ENCODE results near the gene SURF2. TPM values are rescaled to one million over a fixed set of nuclear protein-coding genes. Genes with fewer than 3 reads are reported as not detected.

Gene SURF2
- total RNA-seq, 3 donors from 2014 or later: 16.7 to 25.9 (median 25.2) TPM

DNA sequence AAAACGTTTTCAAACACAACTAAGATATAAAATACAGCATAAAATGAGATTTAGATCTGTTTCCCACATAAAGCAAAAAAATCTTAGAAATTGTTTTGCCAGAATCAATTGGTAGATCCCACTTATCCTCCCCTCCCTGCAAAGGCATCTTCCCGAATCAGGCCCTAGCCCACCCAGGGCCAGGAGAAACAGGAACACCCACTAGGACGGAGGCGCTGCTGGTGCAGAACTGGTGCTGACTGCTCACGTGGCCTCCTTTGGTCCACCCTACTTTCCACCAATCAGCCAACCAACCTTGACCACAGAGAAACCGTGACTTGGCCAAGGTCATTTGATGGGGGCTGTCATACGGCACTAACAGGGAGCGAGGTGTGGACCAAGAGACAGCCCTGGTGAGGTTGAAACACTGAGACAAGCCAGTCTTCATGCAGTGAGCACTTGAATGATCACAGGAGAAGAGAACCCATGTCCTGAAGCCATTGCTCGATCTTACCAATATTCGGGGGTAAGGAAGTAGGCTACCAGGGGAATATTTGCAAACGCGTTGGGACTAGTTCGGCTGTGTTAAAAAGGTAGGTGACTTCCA lies 5.2 kb downstream of the SURF2 start:
- H3K9me3 ChIP-seq: no peaks in the 10 kb centered on the region
- no peak for DNase-seq (ENCODE audit: low spot score in 2 of 2)
- no peak for TF ChIP-seq POLR2A (IDR thresholded peaks at IDR 0.05)
- TF ChIP-seq POLR2AphosphoS5 (IDR thresholded peaks at IDR 0.05): no peak
- no peak for TF ChIP-seq CTCF (IDR thresholded peaks at IDR 0.05)
- H3K4me1 ChIP-seq: peaks cover 0 to 13% of the 10 kb centered on the region in 2 donors
- no peaks in the 10 kb centered on the region for H3K27me3 ChIP-seq
- peaks cover 5% of the 10 kb centered on the region for H3K36me3 ChIP-seq
- H3K27ac ChIP-seq: no peak overlapping the region
- H3K4me3 ChIP-seq: no peak overlapping the region
- intact Hi-C loops (cut with DNase I; ENCODE audit: low total_unique reads): no loop called here

- TF ChIP-seq POLR2AphosphoS5 (IDR thresholded peaks at IDR 0.05): no peak
- TF ChIP-seq POLR2A (IDR thresholded peaks at IDR 0.05): no peak
- TF ChIP-seq CTCF (IDR thresholded peaks at IDR 0.05): no peak
- Histone ChIP-seq H3K4me1 (peaks cover 0 to 7% of the 10 kb centered on the region in 2 donors), H3K36me3 (peaks cover 5% of the 10 kb centered on the region), H3K4me3 (no peak overlapping the region), H3K27me3 (no peaks in the 10 kb centered on the region), H3K27ac (peak overlapping the region in 1 of 2 donors; percentile 15), H3K9me3 (no peaks in the 10 kb centered on the region)
- intact Hi-C loops (cut with DNase I; ENCODE audit: low total_unique reads): no loop called here
- DNase-seq (ENCODE audit: low spot score in 2 of 2): no peak
Measured at GRCh38 chr9:133362359-133363044, 6.2 kb downstream of the SURF2 start.

- Histone ChIP-seq H3K4me3 (no peak overlapping the region), H3K9me3 (no peaks in the 10 kb centered on the region), H3K27me3 (no peaks in the 10 kb centered on the region), H3K4me1 (peaks cover 0 to 20% of the 10 kb centered on the region in 2 donors), H3K36me3 (no peaks in the 10 kb centered on the region), H3K27ac (no peak overlapping the region)
- intact Hi-C loops (cut with DNase I; ENCODE audit: low total_unique reads): no loop called here
- DNase-seq (ENCODE audit: low spot score in 2 of 2): no peak
- TF ChIP-seq POLR2A (IDR thresholded peaks at IDR 0.05) (no peak), POLR2AphosphoS5 (IDR thresholded peaks at IDR 0.05) (no peak), CTCF (IDR thresholded peaks at IDR 0.05) (no peak)
Measured at GRCh38 chr9:133366435-133366834, 10.1 kb downstream of the SURF2 start.

- Histone ChIP-seq H3K4me3 (no peak overlapping the region), H3K4me1 (peaks cover 0 to 28% of the 10 kb centered on the region in 2 donors), H3K36me3 (no peaks in the 10 kb centered on the region), H3K27ac (no peak overlapping the region), H3K27me3 (no peaks in the 10 kb centered on the region), H3K9me3 (no peaks in the 10 kb centered on the region)
- intact Hi-C loops (cut with DNase I; ENCODE audit: low total_unique reads): no loop called here
- TF ChIP-seq POLR2A (IDR thresholded peaks at IDR 0.05): no peak
- no peak for TF ChIP-seq POLR2AphosphoS5 (IDR thresholded peaks at IDR 0.05)
- no peak for TF ChIP-seq CTCF (IDR thresholded peaks at IDR 0.05)
- DNase-seq (ENCODE audit: low spot score in 2 of 2): no peak
Measured at GRCh38 chr9:133367221-133367620, 10.9 kb downstream of the SURF2 start.

DNA sequence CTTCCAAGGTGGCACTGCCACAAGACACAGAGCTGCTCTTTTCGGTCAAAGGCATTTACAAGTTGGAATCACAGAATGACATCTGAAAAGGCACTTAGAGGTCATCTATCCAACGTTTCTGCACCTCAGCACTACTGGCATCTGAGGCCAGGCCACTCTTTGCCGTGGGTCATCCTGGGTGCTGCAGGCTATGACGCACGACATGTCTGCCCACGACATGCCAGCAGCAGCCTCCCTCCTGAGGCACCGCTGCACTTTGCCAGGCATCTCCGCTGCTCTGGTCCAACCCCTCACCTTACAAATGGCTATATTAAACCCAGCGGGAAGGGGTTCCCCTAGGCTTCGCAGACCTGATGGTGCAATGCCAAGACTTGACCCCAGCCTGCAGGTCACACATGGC lies 11.4 kb downstream of the SURF2 start:
- no peak for DNase-seq (ENCODE audit: low spot score in 2 of 2)
- Histone ChIP-seq H3K4me3 (no peak overlapping the region), H3K27ac (no peak overlapping the region), H3K36me3 (no peaks in the 10 kb centered on the region), H3K4me1 (peaks cover 0 to 29% of the 10 kb centered on the region in 2 donors), H3K27me3 (no peaks in the 10 kb centered on the region), H3K9me3 (no peaks in the 10 kb centered on the region)
- intact Hi-C loops (cut with DNase I; ENCODE audit: low total_unique reads): no loop called here
- TF ChIP-seq POLR2AphosphoS5 (IDR thresholded peaks at IDR 0.05) (no peak), POLR2A (IDR thresholded peaks at IDR 0.05) (no peak), CTCF (IDR thresholded peaks at IDR 0.05) (no peak)
